COLO668 (cell line): ENCODE results near the gene SEC61B.

Source experiments
- DNase-seq: peaks from one replicate; lab custom pipeline; 2025; ENCODE audit not compliant: unreplicated experiment; lab: John Stamatoyannopoulos, UW

The SEC61B gene

GRCh38 chr9:99269416-99269815, 47.3 kb downstream of the SEC61B start:
- DNase-seq, result no peak

- no peak for DNase-seq
Observed at GRCh38 chr9:99270491-99270890, 48.4 kb downstream of the SEC61B start.

GRCh38 chr9:99272836-99273235, 50.8 kb downstream of the SEC61B start:
- no peak for DNase-seq

GRCh38 chr9:99274016-99274415, 51.9 kb downstream of the SEC61B start:
- DNase-seq, result no peak

- no peak for DNase-seq
Observed at GRCh38 chr9:99274495-99274894, 52.4 kb downstream of the SEC61B start.
